ENCODE results near the gene ENPP3. TPM values are rescaled to one million over a fixed set of nuclear protein-coding genes. Genes with fewer than 3 reads are reported as not detected.

ENPP3 gene
- total and polyA plus RNA-seq, 2 experiments from 2014 or later: 0.98 to 2.7 TPM

DNA sequence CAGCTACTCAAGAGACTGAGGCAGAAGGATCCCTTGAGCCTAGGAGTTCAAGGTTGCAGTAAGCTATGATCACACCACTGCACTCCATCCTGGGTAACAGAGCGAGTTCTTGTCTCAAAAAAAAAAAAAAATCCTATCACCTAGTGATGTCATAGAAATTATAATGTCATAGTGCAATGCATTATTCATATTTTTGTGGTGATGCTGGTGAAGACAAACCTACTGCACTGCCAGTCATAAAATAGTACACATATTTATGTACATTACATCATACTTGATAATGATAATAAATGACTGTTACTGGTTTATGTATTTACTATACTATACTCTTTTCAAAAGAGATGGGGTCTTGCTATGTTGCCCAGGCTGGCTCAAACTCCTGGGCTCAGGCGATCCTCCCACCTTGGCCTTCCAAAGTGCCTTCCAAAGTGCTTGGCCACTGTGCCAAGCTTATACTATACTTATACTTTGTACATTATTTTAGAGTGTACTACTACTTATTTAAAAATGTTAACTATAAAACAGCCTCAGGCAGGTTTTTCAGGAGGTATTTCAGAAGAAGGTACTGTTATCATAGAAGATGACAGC is 26.6 kb downstream of the ENPP3 start:
- DNase-seq (ENCODE audit: low spot score): no peak
- no peaks in the 10 kb centered on the region for H3K27me3 ChIP-seq
- no peaks in the 10 kb centered on the region for H3K9me3 ChIP-seq (ENCODE audit: low read depth)
- no peak overlapping the region for H3K4me2 ChIP-seq
- no peaks in the 10 kb centered on the region for H3K36me3 ChIP-seq (replicated peaks; ENCODE audit: insufficient read depth, low read depth)
- H2AFZ ChIP-seq: no peak overlapping the region
- 89% methylated on average over 2 of the region's 2 CpGs for WGBS (ENCODE audit: low lambda C conversion rate, missing lambda C conversion rate)
- H3K4me1 ChIP-seq (ENCODE audit: insufficient read depth): no peaks in the 10 kb centered on the region
- no peak overlapping the region for H3K27ac ChIP-seq
- H3K9me2 ChIP-seq (replicated peaks; ENCODE audit: insufficient read depth): no peaks in the 10 kb centered on the region
- no peak overlapping the region for H3K4me3 ChIP-seq
- no peak for TF ChIP-seq EZH2phosphoT487 (IDR thresholded peaks at IDR 0.05; ENCODE audit: low read depth, severe bottlenecking, unreplicated experiment)
- TF ChIP-seq, protein P1, sequence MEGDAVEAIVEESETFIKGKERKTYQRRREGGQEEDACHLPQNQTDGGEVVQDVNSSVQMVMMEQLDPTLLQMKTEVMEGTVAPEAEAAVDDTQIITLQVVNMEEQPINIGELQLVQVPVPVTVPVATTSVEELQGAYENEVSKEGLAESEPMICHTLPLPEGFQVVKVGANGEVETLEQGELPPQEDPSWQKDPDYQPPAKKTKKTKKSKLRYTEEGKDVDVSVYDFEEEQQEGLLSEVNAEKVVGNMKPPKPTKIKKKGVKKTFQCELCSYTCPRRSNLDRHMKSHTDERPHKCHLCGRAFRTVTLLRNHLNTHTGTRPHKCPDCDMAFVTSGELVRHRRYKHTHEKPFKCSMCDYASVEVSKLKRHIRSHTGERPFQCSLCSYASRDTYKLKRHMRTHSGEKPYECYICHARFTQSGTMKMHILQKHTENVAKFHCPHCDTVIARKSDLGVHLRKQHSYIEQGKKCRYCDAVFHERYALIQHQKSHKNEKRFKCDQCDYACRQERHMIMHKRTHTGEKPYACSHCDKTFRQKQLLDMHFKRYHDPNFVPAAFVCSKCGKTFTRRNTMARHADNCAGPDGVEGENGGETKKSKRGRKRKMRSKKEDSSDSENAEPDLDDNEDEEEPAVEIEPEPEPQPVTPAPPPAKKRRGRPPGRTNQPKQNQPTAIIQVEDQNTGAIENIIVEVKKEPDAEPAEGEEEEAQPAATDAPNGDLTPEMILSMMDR (IDR thresholded peaks at IDR 0.05; ENCODE audit: poor library complexity): no peak
- TF ChIP-seq EZH2 (IDR thresholded peaks at IDR 0.05; ENCODE audit: borderline replicate concordance): no peak
- no peaks in the 10 kb centered on the region for H4K20me1 ChIP-seq (ENCODE audit: insufficient read depth, poor library complexity, severe bottlenecking)
- no peaks in the 10 kb centered on the region for H3K79me2 ChIP-seq

DNA sequence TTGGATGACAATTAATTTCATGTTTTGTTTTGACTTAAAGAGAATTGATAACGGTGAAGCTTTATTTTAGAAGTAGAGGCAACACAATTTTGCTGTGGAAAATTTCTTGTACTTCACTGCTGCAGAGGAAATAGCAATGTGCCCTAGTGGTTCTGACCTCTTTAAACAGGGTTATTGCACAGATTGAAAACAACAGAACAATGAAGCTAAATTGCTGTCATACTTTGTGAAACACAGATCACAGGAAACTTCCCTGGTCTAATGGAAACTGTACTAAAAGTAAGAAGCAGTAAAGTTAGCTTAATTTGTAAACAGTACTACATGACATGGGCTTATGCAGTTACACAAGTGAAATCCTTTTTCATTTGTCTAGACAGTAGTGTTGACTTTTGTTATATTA is 32.8 kb downstream of the ENPP3 start:
- H3K9me3 ChIP-seq (ENCODE audit: low read depth): no peaks in the 10 kb centered on the region
- no peak overlapping the region for H3K4me2 ChIP-seq
- H4K20me1 ChIP-seq (ENCODE audit: insufficient read depth, poor library complexity, severe bottlenecking): no peaks in the 10 kb centered on the region
- no peaks in the 10 kb centered on the region for H3K9me2 ChIP-seq (replicated peaks; ENCODE audit: insufficient read depth)
- H3K4me3 ChIP-seq: no peak overlapping the region
- no peak for DNase-seq (ENCODE audit: low spot score)
- TF ChIP-seq, protein P1 (IDR thresholded peaks at IDR 0.05; ENCODE audit: poor library complexity): no peak
- TF ChIP-seq EZH2phosphoT487 (IDR thresholded peaks at IDR 0.05; ENCODE audit: low read depth, severe bottlenecking, unreplicated experiment): no peak
- no peak for TF ChIP-seq EZH2 (IDR thresholded peaks at IDR 0.05; ENCODE audit: borderline replicate concordance)
- H3K27me3 ChIP-seq: no peaks in the 10 kb centered on the region
- H2AFZ ChIP-seq: no peak overlapping the region
- no peaks in the 10 kb centered on the region for H3K4me1 ChIP-seq (ENCODE audit: insufficient read depth)
- H3K36me3 ChIP-seq (replicated peaks; ENCODE audit: insufficient read depth, low read depth): no peaks in the 10 kb centered on the region
- H3K27ac ChIP-seq: no peak overlapping the region
- 68% methylated on average over 1 of the region's 1 CpG for WGBS (ENCODE audit: low lambda C conversion rate, missing lambda C conversion rate)
- no peaks in the 10 kb centered on the region for H3K79me2 ChIP-seq

DNA sequence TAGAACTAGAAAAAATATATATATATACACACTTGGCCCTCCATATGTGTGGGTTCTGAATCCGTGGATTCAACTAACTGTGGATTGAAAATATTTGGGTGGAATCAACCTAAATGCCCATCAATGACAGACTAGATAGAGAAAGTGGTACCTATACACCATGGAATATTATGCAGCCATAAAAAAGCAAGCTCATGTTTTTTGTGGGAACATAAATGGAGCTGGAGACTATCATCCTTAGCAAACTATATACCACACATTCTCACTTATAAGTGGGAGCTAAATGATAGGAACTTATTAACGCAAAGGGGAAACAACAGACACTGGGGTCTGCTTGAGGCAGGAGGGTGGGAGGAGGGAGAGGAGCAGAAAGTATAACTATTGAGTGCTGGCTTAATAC is 36.1 kb downstream of the ENPP3 start:
- H3K4me2 ChIP-seq: no peak overlapping the region
- TF ChIP-seq EZH2 (IDR thresholded peaks at IDR 0.05; ENCODE audit: borderline replicate concordance): no peak
- TF ChIP-seq, protein P1 (IDR thresholded peaks at IDR 0.05; ENCODE audit: poor library complexity): no peak
- no peak for TF ChIP-seq EZH2phosphoT487 (IDR thresholded peaks at IDR 0.05; ENCODE audit: low read depth, severe bottlenecking, unreplicated experiment)
- WGBS (ENCODE audit: low lambda C conversion rate, missing lambda C conversion rate): 93% methylated on average over 2 of the region's 2 CpGs
- H3K79me2 ChIP-seq: no peaks in the 10 kb centered on the region
- H3K36me3 ChIP-seq (replicated peaks; ENCODE audit: insufficient read depth, low read depth): no peaks in the 10 kb centered on the region
- no peaks in the 10 kb centered on the region for H3K9me3 ChIP-seq (ENCODE audit: low read depth)
- DNase-seq (ENCODE audit: low spot score): no peak
- no peak overlapping the region for H3K4me3 ChIP-seq
- H3K4me1 ChIP-seq (ENCODE audit: insufficient read depth): no peaks in the 10 kb centered on the region
- no peak overlapping the region for H3K27ac ChIP-seq
- no peaks in the 10 kb centered on the region for H3K9me2 ChIP-seq (replicated peaks; ENCODE audit: insufficient read depth)
- H4K20me1 ChIP-seq (ENCODE audit: insufficient read depth, poor library complexity, severe bottlenecking): no peaks in the 10 kb centered on the region
- no peak overlapping the region for H2AFZ ChIP-seq
- no peaks in the 10 kb centered on the region for H3K27me3 ChIP-seq

Data from hepatocyte (in vitro differentiated cells).